ENCODE results near the gene CEP350. TPM values are rescaled to one million over a fixed set of nuclear protein-coding genes. Genes with fewer than 3 reads are reported as not detected.

The CEP350 gene
- total and polyA plus RNA-seq, 2 experiments from 2014 or later: 24.9 to 49.6 TPM

DNA sequence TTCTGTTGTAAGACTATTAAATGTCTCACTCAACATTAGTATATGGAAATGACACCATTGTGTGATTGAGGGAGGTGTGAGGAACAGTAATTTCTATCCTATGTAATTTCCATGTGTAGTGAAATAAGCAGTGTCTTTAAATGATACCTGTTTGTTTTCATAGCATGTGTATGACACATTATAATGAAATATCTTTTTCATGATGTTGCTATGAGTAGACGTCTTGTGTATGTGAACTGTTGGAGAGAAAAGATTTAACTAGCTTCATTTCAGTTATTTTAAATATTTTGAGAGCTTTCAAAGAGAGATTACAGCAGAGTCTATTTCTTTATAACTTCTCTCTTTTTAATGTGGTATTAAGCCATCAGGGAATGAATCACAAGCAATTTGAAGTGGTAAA is 128.6 kb downstream of the CEP350 start:
- TF ChIP-seq, protein P1, sequence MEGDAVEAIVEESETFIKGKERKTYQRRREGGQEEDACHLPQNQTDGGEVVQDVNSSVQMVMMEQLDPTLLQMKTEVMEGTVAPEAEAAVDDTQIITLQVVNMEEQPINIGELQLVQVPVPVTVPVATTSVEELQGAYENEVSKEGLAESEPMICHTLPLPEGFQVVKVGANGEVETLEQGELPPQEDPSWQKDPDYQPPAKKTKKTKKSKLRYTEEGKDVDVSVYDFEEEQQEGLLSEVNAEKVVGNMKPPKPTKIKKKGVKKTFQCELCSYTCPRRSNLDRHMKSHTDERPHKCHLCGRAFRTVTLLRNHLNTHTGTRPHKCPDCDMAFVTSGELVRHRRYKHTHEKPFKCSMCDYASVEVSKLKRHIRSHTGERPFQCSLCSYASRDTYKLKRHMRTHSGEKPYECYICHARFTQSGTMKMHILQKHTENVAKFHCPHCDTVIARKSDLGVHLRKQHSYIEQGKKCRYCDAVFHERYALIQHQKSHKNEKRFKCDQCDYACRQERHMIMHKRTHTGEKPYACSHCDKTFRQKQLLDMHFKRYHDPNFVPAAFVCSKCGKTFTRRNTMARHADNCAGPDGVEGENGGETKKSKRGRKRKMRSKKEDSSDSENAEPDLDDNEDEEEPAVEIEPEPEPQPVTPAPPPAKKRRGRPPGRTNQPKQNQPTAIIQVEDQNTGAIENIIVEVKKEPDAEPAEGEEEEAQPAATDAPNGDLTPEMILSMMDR (IDR thresholded peaks at IDR 0.05; ENCODE audit: low read depth, low read length): no peak
- Histone ChIP-seq H3K9me3 (ENCODE audit: low read depth) (no peaks in the 10 kb centered on the region), H3K27ac (no peak overlapping the region), H3K36me3 (peaks cover 53% of the 10 kb centered on the region), H3K4me1 (ENCODE audit: low read depth) (no peaks in the 10 kb centered on the region), H3K27me3 (no peaks in the 10 kb centered on the region), H3K4me3 (no peak overlapping the region)
- DNase-seq (ENCODE audit: low read depth in 1 of 2, low spot score in 1 of 2): no peak

DNA sequence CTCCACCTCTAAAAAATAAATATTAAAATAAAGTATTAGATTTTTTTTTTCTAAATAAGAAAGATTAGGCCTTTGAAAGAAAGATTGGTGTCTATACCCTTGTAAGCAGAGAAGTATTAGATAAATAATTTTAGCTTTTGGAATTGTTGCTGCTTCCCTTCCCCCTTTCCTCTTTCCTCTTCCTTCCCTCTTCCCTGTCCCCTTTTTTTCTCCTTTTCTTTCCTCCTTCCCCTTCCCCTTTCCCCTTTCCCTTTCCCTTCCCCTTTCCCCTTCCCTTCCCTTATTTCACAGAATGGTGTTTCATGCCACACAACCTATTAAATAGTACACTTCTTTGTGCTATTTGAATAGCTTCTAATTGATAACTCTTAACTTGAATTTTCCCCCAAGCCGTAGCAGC is 130.3 kb downstream of the CEP350 start:
- no peak overlapping the region for H3K4me3 ChIP-seq
- H3K27ac ChIP-seq: no peak overlapping the region
- TF ChIP-seq, protein P1 (IDR thresholded peaks at IDR 0.05; ENCODE audit: low read depth, low read length): no peak
- no peaks in the 10 kb centered on the region for H3K4me1 ChIP-seq (ENCODE audit: low read depth)
- H3K27me3 ChIP-seq: no peaks in the 10 kb centered on the region
- no peaks in the 10 kb centered on the region for H3K9me3 ChIP-seq (ENCODE audit: low read depth)
- peaks cover 46% of the 10 kb centered on the region for H3K36me3 ChIP-seq
- no peak for DNase-seq (ENCODE audit: low read depth in 1 of 2, low spot score in 1 of 2)

DNA sequence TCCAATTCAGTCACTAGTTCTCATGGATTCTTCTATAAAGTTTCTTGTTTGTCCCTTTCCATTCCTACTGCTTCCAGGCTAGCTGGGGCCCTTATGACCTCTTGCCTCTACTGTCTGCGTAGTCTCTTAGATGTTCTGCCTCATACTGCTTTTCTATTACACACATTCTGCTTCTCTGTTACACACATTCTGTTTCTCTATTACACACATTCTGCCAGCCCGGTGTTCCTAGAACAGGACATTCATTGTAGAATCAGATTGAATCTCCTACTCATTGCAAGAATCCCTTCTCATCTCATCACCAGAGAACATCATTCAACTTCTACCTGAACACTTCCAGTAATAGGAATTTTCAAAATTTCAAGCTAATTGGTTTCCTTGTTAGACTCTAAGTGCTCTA is 130.7 kb downstream of the CEP350 start:
- H3K36me3 ChIP-seq: peaks cover 41% of the 10 kb centered on the region
- no peaks in the 10 kb centered on the region for H3K9me3 ChIP-seq (ENCODE audit: low read depth)
- DNase-seq (ENCODE audit: low read depth in 1 of 2, low spot score in 1 of 2): no peak
- no peak overlapping the region for H3K4me3 ChIP-seq
- H3K27ac ChIP-seq: no peak overlapping the region
- H3K4me1 ChIP-seq (ENCODE audit: low read depth): no peaks in the 10 kb centered on the region
- no peaks in the 10 kb centered on the region for H3K27me3 ChIP-seq
- TF ChIP-seq, protein P1 (IDR thresholded peaks at IDR 0.05; ENCODE audit: low read depth, low read length): no peak

DNA sequence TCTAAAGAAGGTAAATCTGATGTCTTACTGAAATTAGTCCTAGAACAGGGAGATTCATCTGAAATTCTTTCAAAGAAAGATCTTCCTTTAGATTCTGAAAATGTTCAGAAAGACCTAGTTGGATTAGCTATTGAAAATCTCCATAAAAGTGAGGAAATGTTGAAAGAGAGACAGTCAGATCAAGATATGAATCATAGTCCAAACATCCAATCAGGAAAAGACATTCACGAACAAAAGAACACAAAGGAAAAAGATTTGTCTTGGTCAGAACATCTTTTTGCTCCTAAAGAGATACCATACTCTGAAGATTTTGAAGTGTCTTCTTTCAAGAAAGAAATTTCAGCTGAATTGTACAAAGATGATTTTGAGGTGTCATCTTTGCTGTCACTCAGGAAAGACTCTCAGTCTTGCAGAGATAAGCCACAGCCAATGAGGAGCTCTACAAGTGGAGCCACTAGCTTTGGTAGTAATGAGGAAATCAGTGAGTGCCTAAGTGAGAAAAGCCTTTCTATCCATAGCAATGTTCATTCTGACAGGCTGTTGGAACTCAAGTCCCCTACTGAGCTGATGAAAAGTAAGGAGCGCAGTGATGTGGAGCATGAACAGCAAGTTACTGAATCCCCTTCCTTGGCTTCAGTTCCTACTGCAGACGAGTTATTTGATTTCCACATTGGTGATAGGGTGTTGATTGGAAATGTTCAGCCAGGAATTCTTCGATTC is 138.5 kb downstream of the CEP350 start:
- DNase-seq (ENCODE audit: low read depth in 1 of 2, low spot score in 1 of 2): peak in 1 of 2 donors; percentile 27
- TF ChIP-seq, protein P1 (IDR thresholded peaks at IDR 0.05; ENCODE audit: low read depth, low read length): no peak
- no peaks in the 10 kb centered on the region for H3K9me3 ChIP-seq (ENCODE audit: low read depth)
- H3K4me3 ChIP-seq: no peak overlapping the region
- no peak overlapping the region for H3K27ac ChIP-seq
- H3K4me1 ChIP-seq (ENCODE audit: low read depth): no peaks in the 10 kb centered on the region
- H3K27me3 ChIP-seq: no peaks in the 10 kb centered on the region
- peaks cover 62% of the 10 kb centered on the region for H3K36me3 ChIP-seq

GRCh38 chr1:180094705-180095295 is 140.2 kb downstream of the CEP350 start:
- DNase-seq (ENCODE audit: low read depth in 1 of 2, low spot score in 1 of 2): no peak
- no peaks in the 10 kb centered on the region for H3K27me3 ChIP-seq
- peaks cover 65% of the 10 kb centered on the region for H3K36me3 ChIP-seq
- no peak overlapping the region for H3K4me3 ChIP-seq
- H3K9me3 ChIP-seq (ENCODE audit: low read depth): no peaks in the 10 kb centered on the region
- H3K4me1 ChIP-seq (ENCODE audit: low read depth): no peaks in the 10 kb centered on the region
- TF ChIP-seq, protein P1 (IDR thresholded peaks at IDR 0.05; ENCODE audit: low read depth, low read length): no peak
- H3K27ac ChIP-seq: no peak overlapping the region
